Stimulated activated CD8-positive, alpha-beta memory T cell treated with anti-CD3 and anti-CD28 coated beads, Interleukin-15, amount 100 ng/mL, for 48 hours (primary cell): ENCODE results near the gene NUB1.

Experiments
- DNase-seq, 2 donors: peaks; one replicate each; pipeline ENCODE4 v3.0.0-alpha.2; 2020; ENCODE audit warnings: low read depth in 2 of 2

The NUB1 gene

GRCh38 chr7:151345576-151346469 is 4.2 kb downstream of the NUB1 start:
- DNase-seq = no peak

GRCh38 chr7:151346470-151346769 is 4.8 kb downstream of the NUB1 start:
- DNase-seq = no peak

- DNase-seq = no peak
Measured at GRCh38 chr7:151347200-151347599, 5.6 kb downstream of the NUB1 start.

- DNase-seq = no peak
Measured at GRCh38 chr7:151348970-151349369, 7.4 kb downstream of the NUB1 start.

- DNase-seq = no peak
Measured at GRCh38 chr7:151349507-151349853, 7.9 kb downstream of the NUB1 start.

- DNase-seq = peak; percentile 34 to 35
Measured at GRCh38 chr7:151351027-151351426, 9.4 kb downstream of the NUB1 start.

GRCh38 chr7:151351967-151352366 is 10.4 kb downstream of the NUB1 start:
- DNase-seq = peak; percentile 36 to 43

- no peak for DNase-seq
Measured at GRCh38 chr7:151352512-151352911, 10.9 kb downstream of the NUB1 start.

GRCh38 chr7:151361193-151361959 is 19.8 kb downstream of the NUB1 start:
- DNase-seq = no peak

- no peak for DNase-seq
Measured at GRCh38 chr7:151363182-151363581, 21.6 kb downstream of the NUB1 start.

GRCh38 chr7:151366166-151366879 is 24.7 kb downstream of the NUB1 start:
- no peak for DNase-seq

GRCh38 chr7:151366880-151367222 is 25.2 kb downstream of the NUB1 start:
- no peak for DNase-seq

GRCh38 chr7:151367284-151367683 is 25.7 kb downstream of the NUB1 start:
- no peak for DNase-seq

- peak; percentile 58 to 63 for DNase-seq
Measured at GRCh38 chr7:151368136-151368571, 26.5 kb downstream of the NUB1 start.

- no peak for DNase-seq
Measured at GRCh38 chr7:151371266-151371665, 29.7 kb downstream of the NUB1 start.

GRCh38 chr7:151372612-151373265 is 31.1 kb downstream of the NUB1 start:
- no peak for DNase-seq

GRCh38 chr7:151373599-151373998 is 32.0 kb downstream of the NUB1 start:
- no peak for DNase-seq

GRCh38 chr7:151374139-151374538 is 32.5 kb downstream of the NUB1 start:
- no peak for DNase-seq

- DNase-seq = no peak
Measured at GRCh38 chr7:151374726-151375125, 33.1 kb downstream of the NUB1 start.

GRCh38 chr7:151375530-151376217 is 34.1 kb downstream of the NUB1 start:
- no peak for DNase-seq

GRCh38 chr7:151376218-151376902 is 34.7 kb downstream of the NUB1 start:
- DNase-seq = no peak
